Measurements from ENCODE around the gene ADGRB3. TPM values are rescaled to one million over a fixed set of nuclear protein-coding genes. Genes with fewer than 3 reads are reported as not detected.

ADGRB3 gene
- total and polyA plus RNA-seq, 10 of the 15 experiments (the other 5 are each of a cell fraction or from before 2014, with no cell fraction given), result 0.03 to 0.06 TPM; not detected in 8

- SMC1A ChIA-PET (ENCODE audit: uncharacterized antibody, unreplicated experiment), result no interaction called here
- no peaks in the 10 kb centered on the region for H3K27me3 ChIP-seq (replicated peaks in 1 of 2; ENCODE audit: control insufficient read depth in 2 of 2, insufficient read depth in 2 of 2, low read length in 1 of 2)
- no TSS peak for BruUV-seq (replicated peaks)
- CTCF ChIA-PET, result no interaction called here
- no peak for DNase-seq (ENCODE audit: low read depth, low spot score)
- no peak overlapping the region for H3K4me3 ChIP-seq
- in situ Hi-C loops (cut with MboI), result no loop called here
- no peaks in the 10 kb centered on the region for H3K9me3 ChIP-seq (replicated peaks; ENCODE audit: control insufficient read depth, insufficient read depth, low read length)
- POLR2A ChIA-PET, result no interaction called here
- no peak overlapping the region for H3K9ac ChIP-seq (ENCODE audit: control insufficient read depth, insufficient read depth, low read length)
- no peak overlapping the region for H3K27ac ChIP-seq (ENCODE audit: control insufficient read depth, insufficient read depth)
- H3K4me2 ChIP-seq (ENCODE audit: control insufficient read depth, insufficient read depth), result no peak overlapping the region
- FAIRE-seq, result no peak
- no peaks in the 10 kb centered on the region for H4K20me1 ChIP-seq (ENCODE audit: control insufficient read depth, insufficient read depth)
- 57% methylated on average over 4 of the region's 4 CpGs for WGBS (ENCODE audit: insufficient coverage, insufficient replicate concordance, low lambda C conversion rate, missing lambda C conversion rate)
- no peaks in the 10 kb centered on the region for H3K36me3 ChIP-seq (ENCODE audit: control insufficient read depth in 2 of 2, insufficient read depth in 2 of 2, low read length in 1 of 2)
- no peak overlapping the region for H2AFZ ChIP-seq (ENCODE audit: control insufficient read depth, low read depth, low read length)
- RAD21 ChIA-PET (ENCODE audit: unreplicated experiment), result no interaction called here
- intact Hi-C loops (cut with micrococcal nuclease; ENCODE audit: unreplicated experiment), result no loop called here
- H3K4me1 ChIP-seq (ENCODE audit: control insufficient read depth, insufficient read depth, low read length), result no peaks in the 10 kb centered on the region
- no peaks in the 10 kb centered on the region for H3K79me2 ChIP-seq (ENCODE audit: control insufficient read depth, insufficient read depth, low read length)
- ATAC-seq, result no peak
- TF ChIP-seq ATF7 (IDR thresholded peaks at IDR 0.05; ENCODE audit: low read depth), result no peak
- no peak for TF ChIP-seq HDGF (IDR thresholded peaks at IDR 0.05)
- TF ChIP-seq REST (IDR thresholded peaks at IDR 0.05; ENCODE audit: low read depth, low read length), result no peak
- no peak for TF ChIP-seq TBL1XR1 (IDR thresholded peaks at IDR 0.05; ENCODE audit: low read depth, low read length)
- no peak for TF ChIP-seq FOXM1 (IDR thresholded peaks at IDR 0.05; ENCODE audit: low read depth, low read length)
- no peak for TF ChIP-seq NR2F1 (conservative IDR thresholded peaks at IDR 0.05)
- no peak for TF ChIP-seq RUNX3 (IDR thresholded peaks at IDR 0.05; ENCODE audit: low read length)
- no peak for TF ChIP-seq CHD1 (IDR thresholded peaks at IDR 0.05; ENCODE audit: low read depth, low read length)
- TF ChIP-seq POLR2AphosphoS5 (IDR thresholded peaks at IDR 0.05; ENCODE audit: low read length), result no peak
- TF ChIP-seq BACH1 (IDR thresholded peaks at IDR 0.05; ENCODE audit: borderline replicate concordance), result no peak
- no peak for TF ChIP-seq ELK1 (IDR thresholded peaks at IDR 0.05; ENCODE audit: low read depth, low read length)
- TF ChIP-seq BHLHE40 (IDR thresholded peaks at IDR 0.05; ENCODE audit: borderline replicate concordance in 1 of 2, low read depth in 2 of 2, low read length in 1 of 2), result no peak
- TF ChIP-seq ZBTB40 (IDR thresholded peaks at IDR 0.05; ENCODE audit: borderline replicate concordance), result no peak
These were observed 15.1 kb downstream of the ADGRB3 start for GRCh38 chr6:68650142-68650541.
